ENCODE data around the gene STARD13. TPM values are rescaled to one million over a fixed set of nuclear protein-coding genes. Genes with fewer than 3 reads are reported as not detected.

Gene STARD13
- total and polyA plus RNA-seq, 8 donors: 7.8 to 29.4 (median 16.2) TPM

- peaks cover 0 to 64% (median 12%) of the 10 kb centered on the region in 3 donors for H3K36me3 ChIP-seq
- intact Hi-C loops (cut with DNase I): no loop called here
- DNase-seq (no peak), ATAC-seq (no peak), FAIRE-seq (no peak)
- 91% methylated on average over 12 of the region's 12 CpGs for WGBS, 2 donors
- TF ChIP-seq CTCF (IDR thresholded peaks at IDR 0.05): no peak
- no peak overlapping the region for H3K4me3 ChIP-seq
- H3K27me3 ChIP-seq: no peaks in the 10 kb centered on the region
- no peak overlapping the region for H3K27ac ChIP-seq
- H3K4me1 ChIP-seq: peaks cover 5 to 12% (median 11%) of the 10 kb centered on the region in 3 donors
- no peaks in the 10 kb centered on the region for H3K9me3 ChIP-seq
Observed at GRCh38 chr13:33112766-33113165, 172.8 kb downstream of the STARD13 start.

GRCh38 chr13:33111414-33112110 is 174.0 kb downstream of the STARD13 start:
- H3K36me3 ChIP-seq: peaks cover 0 to 70% (median 19%) of the 10 kb centered on the region in 3 donors
- WGBS, 2 donors: 78 to 80% methylated on average over 9 of the region's 9 CpGs
- FAIRE-seq (peak; percentile 39), ATAC-seq (no peak), DNase-seq (no peak)
- no peak overlapping the region for H3K4me3 ChIP-seq
- no peak overlapping the region for H3K27ac ChIP-seq
- no peaks in the 10 kb centered on the region for H3K27me3 ChIP-seq
- intact Hi-C loops (cut with DNase I): no loop called here
- peaks cover 0 to 6% (median under 1%) of the 10 kb centered on the region in 3 donors for H3K4me1 ChIP-seq
- TF ChIP-seq CTCF (IDR thresholded peaks at IDR 0.05): no peak
- no peaks in the 10 kb centered on the region for H3K9me3 ChIP-seq

- Histone ChIP-seq H3K9me3 (no peaks in the 10 kb centered on the region), H3K27me3 (no peaks in the 10 kb centered on the region), H3K27ac (no peak overlapping the region), H3K4me1 (no peaks in the 10 kb centered on the region), H3K4me3 (no peak overlapping the region), H3K36me3 (peaks cover 0 to 77% (median 24%) of the 10 kb centered on the region in 3 donors)
- ATAC-seq (peak in 3 of 4 donors; percentile 9 to 58 (median 38)), DNase-seq (no peak), FAIRE-seq (no peak)
- WGBS, 2 donors: 76 to 83% methylated on average over 14 of the region's 14 CpGs
- no peak for TF ChIP-seq CTCF (IDR thresholded peaks at IDR 0.05)
- intact Hi-C loops (cut with DNase I): no loop called here
Observed at GRCh38 chr13:33110713-33111413, 174.7 kb downstream of the STARD13 start.

GRCh38 chr13:33110386-33110712 is 175.2 kb downstream of the STARD13 start:
- no peaks in the 10 kb centered on the region for H3K9me3 ChIP-seq
- 84 to 90% methylated on average over 5 of the region's 5 CpGs for WGBS, 2 donors
- H3K27ac ChIP-seq: no peak overlapping the region
- DNase-seq (no peak), ATAC-seq (no peak), FAIRE-seq (no peak)
- no peaks in the 10 kb centered on the region for H3K4me1 ChIP-seq
- no peak overlapping the region for H3K4me3 ChIP-seq
- intact Hi-C loops (cut with DNase I): no loop called here
- no peak for TF ChIP-seq CTCF (IDR thresholded peaks at IDR 0.05)
- H3K36me3 ChIP-seq: peaks cover 0 to 82% (median 24%) of the 10 kb centered on the region in 3 donors
- H3K27me3 ChIP-seq: no peaks in the 10 kb centered on the region

- no peaks in the 10 kb centered on the region for H3K4me1 ChIP-seq
- 84 to 91% methylated on average over 10 of the region's 10 CpGs for WGBS, 2 donors
- ATAC-seq (peak in 1 of 4 donors; percentile 26), FAIRE-seq (no peak), DNase-seq (no peak)
- H3K27me3 ChIP-seq: no peaks in the 10 kb centered on the region
- TF ChIP-seq CTCF (IDR thresholded peaks at IDR 0.05): no peak
- no peak overlapping the region for H3K27ac ChIP-seq
- intact Hi-C loops (cut with DNase I): no loop called here
- peaks cover 0 to 88% (median 24%) of the 10 kb centered on the region in 3 donors for H3K36me3 ChIP-seq
- no peak overlapping the region for H3K4me3 ChIP-seq
- no peaks in the 10 kb centered on the region for H3K9me3 ChIP-seq
Observed at GRCh38 chr13:33109801-33110200, 175.8 kb downstream of the STARD13 start.
